ENCODE data around the gene SEC16A. TPM values are rescaled to one million over a fixed set of nuclear protein-coding genes. Genes with fewer than 3 reads are reported as not detected.

SEC16A gene
- total RNA-seq, 4 donors from 2014 or later = 58.0 to 89.3 (median 75.0) TPM

- H3K36me3 ChIP-seq = peaks cover 98% of the 10 kb centered on the region
- WGBS = 83% methylated on average over 22 of the region's 28 CpGs
These were observed 90.9 kb downstream of the SEC16A start for GRCh38 chr9:136391737-136392537.

More at GRCh38 chr9:136391737-136392537, 90.9 kb downstream of the SEC16A start:
- DNase-seq (ENCODE audit: low spot score in 2 of 2) = no peak
- TF ChIP-seq EP300 (IDR thresholded peaks at IDR 0.05) (no peak), POLR2A (IDR thresholded peaks at IDR 0.05) (no peak), POLR2AphosphoS5 (IDR thresholded peaks at IDR 0.05) (no peak)
- TF ChIP-seq, protein P1, sequence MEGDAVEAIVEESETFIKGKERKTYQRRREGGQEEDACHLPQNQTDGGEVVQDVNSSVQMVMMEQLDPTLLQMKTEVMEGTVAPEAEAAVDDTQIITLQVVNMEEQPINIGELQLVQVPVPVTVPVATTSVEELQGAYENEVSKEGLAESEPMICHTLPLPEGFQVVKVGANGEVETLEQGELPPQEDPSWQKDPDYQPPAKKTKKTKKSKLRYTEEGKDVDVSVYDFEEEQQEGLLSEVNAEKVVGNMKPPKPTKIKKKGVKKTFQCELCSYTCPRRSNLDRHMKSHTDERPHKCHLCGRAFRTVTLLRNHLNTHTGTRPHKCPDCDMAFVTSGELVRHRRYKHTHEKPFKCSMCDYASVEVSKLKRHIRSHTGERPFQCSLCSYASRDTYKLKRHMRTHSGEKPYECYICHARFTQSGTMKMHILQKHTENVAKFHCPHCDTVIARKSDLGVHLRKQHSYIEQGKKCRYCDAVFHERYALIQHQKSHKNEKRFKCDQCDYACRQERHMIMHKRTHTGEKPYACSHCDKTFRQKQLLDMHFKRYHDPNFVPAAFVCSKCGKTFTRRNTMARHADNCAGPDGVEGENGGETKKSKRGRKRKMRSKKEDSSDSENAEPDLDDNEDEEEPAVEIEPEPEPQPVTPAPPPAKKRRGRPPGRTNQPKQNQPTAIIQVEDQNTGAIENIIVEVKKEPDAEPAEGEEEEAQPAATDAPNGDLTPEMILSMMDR (IDR thresholded peaks at IDR 0.05) = no peak
- Histone ChIP-seq H3K4me1 (no peaks in the 10 kb centered on the region), H3K4me3 (no peak overlapping the region), H3K27ac (no peak overlapping the region), H3K9me3 (no peaks in the 10 kb centered on the region), H3K27me3 (no peaks in the 10 kb centered on the region)

Other genes with a start within 250 kb of the SEC16A start
- 10 to 100 TPM; 10.2 to 15.8 (median 12.1) TPM for gene QSOX2, start 237.2 kb downstream of the SEC16A start, total RNA-seq
- under 1 TPM in 2 of 4 donors, not detected in 2; 0.13 to 0.45 TPM for gene CCDC187, start 178.9 kb downstream of the SEC16A start, total RNA-seq
- 10 to 100 TPM; 11.5 to 14.6 (median 13.7) TPM for gene GPSM1, start 155.5 kb downstream of the SEC16A start, total RNA-seq
- 10 to 100 TPM; 11.3 to 46.4 (median 37.9) TPM for gene DNLZ, start 119.3 kb downstream of the SEC16A start, total RNA-seq
- gene CARD9, start 109.4 kb downstream of the SEC16A start, total RNA-seq = 1 to 10 TPM; 2.3 to 7.4 (median 3.3) TPM
- 10 to 100 TPM in 2 of 4 donors, 1 to 10 TPM in 2; 6.1 to 11.1 (median 9.8) TPM for gene SNAPC4, start 82.9 kb downstream of the SEC16A start, total RNA-seq
- 10 to 100 TPM; 37.4 to 93.0 (median 49.7) TPM for gene ENTR1, start 72.4 kb downstream of the SEC16A start, total RNA-seq
- gene PMPCA, start 72.4 kb downstream of the SEC16A start, total RNA-seq = 10 to 100 TPM; 44.1 to 65.8 (median 63.5) TPM
- gene INPP5E, start 43.2 kb downstream of the SEC16A start, total RNA-seq = 10 to 100 TPM in 3 of 4 donors, 1 to 10 TPM in 1; 9.8 to 20.3 (median 12.9) TPM
- gene NOTCH1, start 63.0 kb upstream of the SEC16A start, total RNA-seq = 100 to 1,000 TPM in 3 of 4 donors, 10 to 100 TPM in 1; 71.0 to 160 (median 114) TPM
- 10 to 100 TPM; 12.2 to 49.6 (median 28.6) TPM for gene EGFL7, start 179.9 kb upstream of the SEC16A start, total RNA-seq
- 10 to 100 TPM; 43.5 to 73.2 (median 63.5) TPM for gene AGPAT2, start 204.4 kb upstream of the SEC16A start, total RNA-seq
- 10 to 100 TPM in 1 of 4 donors, 1 to 10 TPM in 3; 3.8 to 13.1 (median 6.3) TPM for gene DIPK1B, start 229.5 kb upstream of the SEC16A start, total RNA-seq

Measured in suprapubic skin (tissue), 4 donors.